Right ventricle myocardium superior (tissue), 1 donor: ENCODE results near the gene KIAA1671. TPM values are rescaled to one million over a fixed set of nuclear protein-coding genes. Genes with fewer than 3 reads are reported as not detected.

Experiments
- ATAC-seq: fragments of 200-7000 bp; cut with Tn5 transposase; one replicate; pipeline ENCODE4 v1.9.1; 2020; ENCODE audit warnings: mild to moderate bottlenecking; ENCODE audit not compliant: poor library complexity
- DNase-seq: peaks from one replicate; pipeline ENCODE4 v3.0.0-alpha.2; 2020
- intact Hi-C: fragments of 100-400 bp; cut with DNase I; formaldehyde crosslinking; loops from one replicate; pipeline ENCODE4 v1.11.2; 2022
- total RNA-seq: library from RNA; stranded (reverse); fragmentation: NEBNext Ultra II Directional; extraction: Animal tissue kit (Norgen Biotek cat#: 25700); gene quantifications from one replicate; pipeline ENCODE4 v1.2.1, GENCODE V29; 2021
- donor health status: DM: no; HTN: yes; CAD: no; lungs with severe emphysema.

Gene KIAA1671
- total RNA-seq, 1 donor from 2014 or later = 12.6 TPM

DNA sequence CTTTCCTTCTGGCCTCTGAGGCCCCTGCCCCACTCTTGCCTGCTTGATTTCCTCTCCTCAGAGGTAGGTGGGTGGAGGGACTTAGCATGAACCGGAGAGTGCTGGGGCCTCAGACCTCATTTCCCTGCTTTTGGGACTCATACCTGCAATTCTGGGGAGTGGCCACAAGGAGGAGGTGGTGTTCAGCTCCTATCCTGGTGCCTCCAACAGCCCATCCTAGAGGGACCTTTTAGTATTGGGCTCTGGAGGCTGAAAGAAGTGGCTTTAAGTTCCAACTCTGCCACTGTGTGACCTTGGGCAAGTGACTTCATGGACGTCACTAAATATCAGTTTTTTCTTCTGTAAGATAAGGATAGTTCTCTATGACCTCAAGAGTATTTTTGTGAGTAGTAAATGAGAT, 98.6 kb downstream of the KIAA1671 start:
- intact Hi-C loops = loop anchor here (10.0 kb wide), 1 partner anchor 286 kb away; no protein-coding TSS in a partner anchor
- no peak for ATAC-seq
- no peak for DNase-seq

GRCh38 chr22:25051983-25052710, 99.6 kb downstream of the KIAA1671 start:
- DNase-seq (peak; percentile 61), ATAC-seq (peak; percentile 66)
- intact Hi-C loops = loop anchor here (10.0 kb wide), 1 partner anchor 287 kb away; no protein-coding TSS in a partner anchor

DNA sequence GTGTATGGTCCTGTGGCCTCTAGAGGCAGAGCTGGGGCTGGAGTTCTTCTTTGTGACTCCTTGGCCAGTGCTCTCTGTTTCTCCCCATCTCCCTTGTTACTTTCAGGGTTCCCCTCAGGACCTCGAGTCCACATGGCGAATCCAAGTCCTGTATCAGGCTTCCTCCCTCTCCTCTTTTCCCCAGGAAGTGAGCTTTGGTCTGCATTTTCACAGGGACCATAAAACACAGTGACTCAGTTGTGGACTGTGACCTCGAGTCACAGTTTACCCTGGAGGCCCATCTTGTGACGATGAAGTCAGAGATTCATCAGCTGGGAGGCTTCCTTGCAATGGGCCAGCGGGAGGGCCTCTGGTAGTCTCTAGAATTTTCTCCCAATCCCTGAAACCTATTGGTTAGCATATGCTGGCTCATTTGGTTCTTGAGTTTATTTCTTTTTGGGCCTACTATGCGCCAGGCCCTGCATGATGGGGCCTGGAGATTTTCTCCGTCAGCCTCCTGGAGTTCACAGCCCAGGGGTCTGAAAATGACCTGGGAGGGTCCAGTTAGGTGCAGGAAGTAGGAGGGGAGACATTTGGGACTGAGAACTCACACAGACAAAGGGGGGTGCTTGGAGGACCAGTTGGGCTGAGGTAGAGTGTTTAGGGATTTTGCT, 100.8 kb downstream of the KIAA1671 start:
- no peak for ATAC-seq
- no peak for DNase-seq

DNA sequence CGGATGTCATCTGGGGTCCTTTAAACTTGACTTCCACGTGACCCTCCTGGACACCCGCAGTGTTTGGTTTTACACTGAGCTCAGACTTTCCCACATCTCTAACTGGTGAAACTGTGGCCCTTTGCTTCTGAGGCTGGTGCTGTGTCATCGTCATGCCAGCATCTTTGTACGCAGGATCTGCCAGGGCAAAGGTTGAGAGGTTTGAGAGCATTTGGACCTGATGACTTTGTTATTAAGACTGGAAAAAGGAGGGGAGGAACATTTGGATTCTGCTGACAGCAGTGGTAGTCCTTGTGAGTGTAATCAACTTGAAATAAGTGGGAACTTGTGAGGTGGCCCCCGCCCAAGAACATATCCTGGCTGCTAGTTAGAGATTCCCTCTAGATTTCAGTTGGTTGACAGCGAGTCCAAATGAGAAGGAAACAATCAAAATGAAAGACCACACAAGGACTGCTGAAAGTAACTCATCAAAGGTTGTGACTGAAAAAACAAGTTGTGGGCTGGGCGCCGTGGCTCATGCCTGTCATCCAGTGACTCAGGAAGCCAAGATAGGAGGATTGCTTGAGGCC, 102.5 kb downstream of the KIAA1671 start:
- intact Hi-C loops = loop anchor here (10.0 kb wide), 1 partner anchor 290 kb away; no protein-coding TSS in a partner anchor
- ATAC-seq (no peak), DNase-seq (no peak)

More for the DNA sequence above, 100.8 kb downstream of the KIAA1671 start:
- intact Hi-C loops = loop anchor here (10.0 kb wide), 1 partner anchor 288 kb away; no protein-coding TSS in a partner anchor

DNA sequence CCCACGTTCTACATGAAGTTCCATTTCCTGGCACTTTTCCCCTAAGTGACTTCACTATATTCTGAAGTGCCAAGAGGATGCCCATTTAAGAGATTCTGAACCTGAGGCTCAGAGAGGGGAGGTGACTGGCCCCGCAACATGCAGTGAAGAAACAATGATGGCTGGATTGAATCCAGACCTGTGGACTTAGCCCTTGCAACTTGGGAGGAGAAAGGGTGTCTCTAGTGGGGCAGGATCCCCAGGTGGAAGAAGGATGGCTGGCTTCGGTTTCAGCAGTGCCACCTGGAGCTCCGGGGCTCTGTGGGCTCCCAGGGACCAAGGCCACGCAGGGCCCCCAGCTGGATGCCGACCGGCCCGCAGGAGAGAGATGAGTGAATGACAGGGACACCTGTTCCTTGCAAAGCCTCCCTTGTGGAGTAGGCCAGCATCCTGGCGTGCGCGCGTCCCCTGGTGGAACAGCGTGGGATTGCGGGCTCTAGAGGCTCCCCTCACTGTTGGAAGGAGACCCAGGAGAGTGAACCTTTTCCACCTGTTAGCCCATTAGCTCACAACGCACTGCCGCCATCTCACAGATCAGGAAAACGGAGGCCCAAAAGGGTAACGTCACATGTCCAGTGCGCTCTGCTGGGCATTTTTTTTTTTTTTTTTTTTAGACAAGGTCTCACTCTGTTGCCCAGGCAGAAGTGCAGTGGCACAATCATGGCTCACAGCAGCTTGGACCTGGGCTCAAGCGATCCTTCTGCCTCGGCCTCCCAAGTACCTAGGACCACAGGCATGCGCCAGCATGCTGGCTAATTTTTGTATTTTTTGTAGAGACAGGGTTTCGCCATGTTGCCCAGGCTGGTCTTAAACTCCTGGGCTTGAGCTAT, 104.7 kb downstream of the KIAA1671 start:
- intact Hi-C loops = loop anchor here (10.0 kb wide), 1 partner anchor 292 kb away; no protein-coding TSS in a partner anchor
- peak; percentile 78 for DNase-seq
- ATAC-seq = peak; percentile 80

DNA sequence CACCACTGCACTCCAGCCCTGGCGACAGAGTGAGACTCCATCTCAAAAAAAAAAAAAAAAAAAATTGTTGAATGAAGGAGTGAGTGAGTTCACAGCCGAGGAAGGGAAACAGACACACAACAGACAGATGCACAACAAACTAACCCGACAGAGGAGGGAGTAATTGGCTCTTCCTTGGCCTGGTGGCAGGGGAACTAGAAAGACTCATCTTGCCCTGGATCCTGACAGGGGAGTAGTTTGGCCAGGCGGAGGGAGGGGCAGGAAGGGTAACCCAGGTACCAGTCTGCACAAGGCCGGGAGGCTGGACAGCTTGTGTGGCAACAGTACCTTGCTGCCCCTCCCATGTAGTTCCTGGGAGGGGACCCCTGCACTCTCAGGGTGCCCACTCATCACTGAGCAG, 106.9 kb downstream of the KIAA1671 start:
- ATAC-seq (no peak), DNase-seq (no peak)
- intact Hi-C loops = loop anchor here (10.0 kb wide), 1 partner anchor 295 kb away; no protein-coding TSS in a partner anchor

DNA sequence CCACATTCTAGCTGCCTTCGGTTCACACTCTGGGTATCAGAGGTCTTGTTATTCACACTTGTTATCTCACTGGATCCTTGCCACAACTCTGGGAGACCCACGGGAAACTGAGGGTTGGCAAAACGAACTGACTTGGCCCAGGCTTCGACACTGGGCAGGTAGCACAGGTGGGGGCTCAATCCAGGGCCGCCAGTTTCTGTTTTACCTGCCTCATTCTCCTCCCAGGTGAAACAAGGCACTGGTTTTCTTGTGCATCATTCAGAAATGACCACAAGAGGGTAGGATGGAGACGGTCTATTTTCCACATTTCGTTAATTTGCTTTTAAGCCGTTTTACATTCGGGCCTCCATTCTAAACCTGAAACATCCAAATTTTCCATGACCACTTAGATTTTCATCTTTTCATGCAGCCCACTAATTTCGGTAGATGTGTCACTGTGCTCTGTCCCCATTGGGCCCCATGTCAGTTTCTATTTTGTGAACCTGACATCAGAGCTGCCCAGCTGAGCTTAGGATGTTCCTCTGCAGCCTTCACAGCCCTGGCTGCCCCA, 108.1 kb downstream of the KIAA1671 start:
- DNase-seq (no peak), ATAC-seq (no peak)
- intact Hi-C loops = no loop called here

DNA sequence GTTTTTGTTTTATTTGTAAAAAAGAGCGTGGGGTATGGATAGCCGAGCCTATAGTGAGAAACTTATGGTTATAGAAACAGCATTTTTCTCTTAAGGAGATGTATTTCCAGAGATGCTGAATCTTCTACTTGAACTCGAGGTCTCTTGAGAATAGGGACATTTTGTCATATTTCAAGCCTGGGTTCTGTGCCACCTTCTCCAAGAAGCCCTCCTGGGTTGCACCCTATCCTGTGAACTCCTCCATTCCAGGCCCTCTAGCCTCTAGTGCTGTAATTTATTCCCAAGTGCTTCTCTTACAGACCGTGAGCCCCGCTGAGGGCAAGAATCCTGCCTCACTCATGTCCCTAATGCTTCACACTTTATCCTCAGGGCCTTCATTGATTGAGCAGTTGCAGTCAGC, 108.6 kb downstream of the KIAA1671 start:
- no peak for ATAC-seq
- intact Hi-C loops = no loop called here

GRCh38 chr22:25061605-25062376, 109.3 kb downstream of the KIAA1671 start:
- DNase-seq (no peak), ATAC-seq (no peak)
- intact Hi-C loops = no loop called here

More for the DNA sequence above, 108.6 kb downstream of the KIAA1671 start:
- DNase-seq = no peak

GRCh38 chr22:25062386-25063085, 110.0 kb downstream of the KIAA1671 start:
- ATAC-seq (no peak), DNase-seq (no peak)
- intact Hi-C loops = no loop called here

DNA sequence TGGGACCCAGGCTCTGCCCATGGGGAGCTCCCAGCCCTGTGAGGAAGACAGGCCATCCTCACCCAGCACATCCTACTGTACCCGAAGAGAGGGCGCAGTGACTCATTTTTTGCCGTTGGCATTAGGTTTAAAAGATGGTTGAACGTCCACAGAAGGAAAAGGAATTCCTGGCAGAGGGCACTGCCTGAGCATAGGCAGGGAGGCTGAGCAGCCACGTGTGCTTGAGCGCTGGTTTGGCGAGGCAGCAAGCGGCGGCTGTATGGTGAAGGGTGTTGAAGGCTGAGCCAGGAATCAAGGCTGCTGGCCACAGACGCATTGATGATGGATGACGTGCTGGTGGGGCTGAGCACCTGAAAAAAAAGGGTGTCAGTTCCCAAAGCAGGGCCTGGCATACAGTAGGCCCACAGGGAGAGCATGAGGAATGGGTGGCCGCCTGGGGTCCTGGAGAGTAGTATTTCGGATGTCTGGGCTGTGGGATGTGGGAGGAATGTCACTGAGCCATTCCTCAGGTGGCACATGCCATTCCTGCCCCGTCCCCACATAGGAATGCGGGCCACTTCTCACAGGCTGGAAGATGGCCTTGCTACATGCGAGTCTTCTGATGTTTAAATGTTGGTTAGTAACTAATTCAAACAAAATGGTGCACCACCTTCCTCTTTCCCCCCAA, 112.5 kb downstream of the KIAA1671 start:
- DNase-seq (no peak), ATAC-seq (peak; percentile 52)
- intact Hi-C loops = no loop called here

DNA sequence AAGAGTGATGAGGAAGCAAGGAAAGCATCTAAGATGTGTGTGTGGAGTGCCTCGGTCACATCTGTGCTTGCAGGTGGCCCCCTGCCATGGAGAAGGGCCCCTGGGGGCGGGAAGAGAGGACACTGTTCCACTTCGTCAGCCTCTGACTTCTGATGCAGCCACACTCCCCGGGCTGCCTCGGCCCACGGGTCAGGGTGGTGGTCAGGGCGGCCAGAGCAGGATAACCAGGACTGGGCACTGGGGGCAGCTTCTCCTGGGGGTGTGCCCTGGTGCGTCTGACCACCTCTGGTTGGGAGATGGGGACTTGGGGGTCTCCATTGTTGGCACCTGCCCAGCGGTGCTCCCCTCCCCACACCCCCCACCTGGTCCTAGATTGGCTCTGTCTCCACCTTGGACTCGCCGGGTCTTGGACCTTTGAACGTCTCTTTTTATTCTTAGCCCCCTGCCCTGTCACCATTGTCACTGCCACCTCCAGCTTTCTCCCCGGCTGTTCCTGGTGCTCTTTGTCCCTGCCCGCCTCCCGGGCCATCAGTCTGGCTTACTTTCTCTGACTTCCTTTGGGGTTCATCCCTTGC, 114.4 kb downstream of the KIAA1671 start:
- intact Hi-C loops = no loop called here
- DNase-seq (no peak), ATAC-seq (no peak)

GRCh38 chr22:25067851-25068421, 115.4 kb downstream of the KIAA1671 start:
- DNase-seq (peak; percentile 47), ATAC-seq (peak; percentile 22)
- intact Hi-C loops = no loop called here

- DNase-seq (no peak), ATAC-seq (no peak)
- intact Hi-C loops = no loop called here
Measured at GRCh38 chr22:25068707-25069106, 116.2 kb downstream of the KIAA1671 start.

- DNase-seq = no peak
- intact Hi-C loops = no loop called here
- ATAC-seq = no peak
Measured at GRCh38 chr22:25069426-25069757, 116.9 kb downstream of the KIAA1671 start.
